A673 (cell line): ENCODE measurements around the gene CNTN5. TPM values are rescaled to one million over a fixed set of nuclear protein-coding genes. Genes with fewer than 3 reads are reported as not detected.

Experiments used
- BruUV-seq: library from RNA; stranded (reverse); fragments of 400-500 nt; replicated peaks from 2 replicates; lab custom pipeline; 2021; lab: Mats Ljungman, UMichigan
- CTCF ChIA-PET: fragments of 300-600 bp; sonication (Branson Sonifier 250); formaldehyde crosslinking; loops from one replicate; lab custom pipeline; 2022; ENCODE audit warnings: antibody characterized with exemption; lab: Charles Lee
- POLR2A ChIA-PET: fragments of 300-600 bp; sonication (Branson Sonifier 250); formaldehyde crosslinking; loops from one replicate; lab custom pipeline; 2022; ENCODE audit warnings: antibody characterized with exemption; ENCODE audit not compliant: low non-redundant PET; lab: Charles Lee
- DNase-seq: peaks from one replicate; pipeline ENCODE4 v3.0.0-alpha.2; 2015; ENCODE audit warnings: low spot score
- H3K27ac ChIP-seq: fragments of 200-600 bp; sonication (generic); 2 replicates; pipeline ENCODE4 v1.5.1; 2016; ENCODE audit warnings: mixed run types, low read depth, mild to moderate bottlenecking, mixed read lengths, antibody characterized with exemption, low read length; ENCODE audit not compliant: poor library complexity, severe bottlenecking
- H3K27me3 ChIP-seq: fragments of 200-600 bp; sonication (generic); replicated peaks from 2 replicates; pipeline ENCODE4 v1.6.1; 2017; ENCODE audit warnings: mixed run types, low read depth, mild to moderate bottlenecking, mixed read lengths, antibody characterized with exemption, low read length; ENCODE audit not compliant: insufficient read depth, poor library complexity
- H3K36me3 ChIP-seq: fragments of 200-600 bp; sonication (generic); 2 replicates; pipeline ENCODE4 v1.6.1; 2016; ENCODE audit warnings: mixed run types, mild to moderate bottlenecking, mixed read lengths, antibody characterized with exemption, low read length; ENCODE audit not compliant: insufficient read depth, poor library complexity, severe bottlenecking
- H3K4me1 ChIP-seq: fragments of 200-600 bp; sonication (generic); 2 replicates; pipeline ENCODE4 v1.6.1; 2017; ENCODE audit warnings: mixed run types, mild to moderate bottlenecking, mixed read lengths, antibody characterized with exemption, low read length; ENCODE audit not compliant: insufficient read depth, poor library complexity, severe bottlenecking
- H3K4me3 ChIP-seq: fragments of 200-600 bp; sonication (generic); 2 replicates; pipeline ENCODE4 v1.5.1; 2016; ENCODE audit warnings: low read depth, mixed run types, mild to moderate bottlenecking, mixed read lengths, low read length; ENCODE audit not compliant: poor library complexity, severe bottlenecking
- H3K9me3 ChIP-seq: fragments of 200-600 bp; sonication (generic); 2 replicates; pipeline ENCODE4 v1.6.1; 2016; ENCODE audit warnings: mixed run types, low read depth, mild to moderate bottlenecking, mixed read lengths, antibody characterized with exemption, low read length; ENCODE audit not compliant: poor library complexity, severe bottlenecking
- EZH2 ChIP-seq: fragments of 200-600 bp; sonication (generic); IDR thresholded peaks from 2 replicates; pipeline ENCODE4 v1.6.1; 2017; ENCODE audit warnings: borderline replicate concordance, low read depth, mild to moderate bottlenecking, mixed read lengths, antibody characterized with exemption, low read length; ENCODE audit not compliant: poor library complexity, severe bottlenecking
- intact Hi-C: fragments of 100-400 bp; cut with micrococcal nuclease; formaldehyde crosslinking; loops from one replicate; pipeline ENCODE4 v1.10.0; 2022; ENCODE audit not compliant: unreplicated experiment
- total RNA-seq: library from RNA; stranded (reverse); gene quantifications from 2 replicates; pipeline ENCODE4 v1.2.3, GENCODE V29; 2021
- TF ChIP-seq, protein P1 (sequence below): fragments of 300-800, 200-600 bp; sonication (generic); conservative IDR thresholded peaks from 2 replicates; pipeline ENCODE4 v1.5.1; 2017; ENCODE audit warnings: low read depth, mild to moderate bottlenecking, antibody characterized with exemption, low read length, moderate library complexity, mixed read lengths

Gene CNTN5
- total RNA-seq, 1 experiment from 2014 or later = 0.80 TPM

DNA sequence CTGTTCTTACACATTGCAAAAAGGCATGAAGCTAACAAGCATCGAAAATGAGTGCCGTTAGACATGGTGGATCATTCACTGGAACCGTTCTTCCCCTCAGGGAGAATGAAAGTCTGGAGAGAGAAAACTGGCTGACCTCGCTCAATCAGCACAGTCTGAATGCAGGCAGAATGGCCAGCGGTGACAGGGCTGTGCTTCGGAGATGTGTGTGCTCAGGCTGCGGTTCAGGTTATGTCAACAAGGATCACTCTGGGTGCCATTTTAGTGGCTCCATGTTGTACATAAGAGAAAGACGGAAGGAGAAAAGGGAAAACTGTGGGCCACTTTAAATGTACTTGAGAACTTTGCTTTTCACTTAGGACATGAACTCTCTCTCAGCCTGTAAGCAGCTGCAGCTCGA is 916.6 kb downstream of the CNTN5 start:
- Histone ChIP-seq H3K27ac (no peak overlapping the region), H3K4me3 (no peak overlapping the region), H3K27me3 (no peaks in the 10 kb centered on the region), H3K9me3 (no peaks in the 10 kb centered on the region), H3K36me3 (no peaks in the 10 kb centered on the region), H3K4me1 (peaks cover 4% of the 10 kb centered on the region)
- ChIA-PET CTCF (no interaction called here), POLR2A (no interaction called here)
- no peak for DNase-seq
- TF ChIP-seq, protein P1, sequence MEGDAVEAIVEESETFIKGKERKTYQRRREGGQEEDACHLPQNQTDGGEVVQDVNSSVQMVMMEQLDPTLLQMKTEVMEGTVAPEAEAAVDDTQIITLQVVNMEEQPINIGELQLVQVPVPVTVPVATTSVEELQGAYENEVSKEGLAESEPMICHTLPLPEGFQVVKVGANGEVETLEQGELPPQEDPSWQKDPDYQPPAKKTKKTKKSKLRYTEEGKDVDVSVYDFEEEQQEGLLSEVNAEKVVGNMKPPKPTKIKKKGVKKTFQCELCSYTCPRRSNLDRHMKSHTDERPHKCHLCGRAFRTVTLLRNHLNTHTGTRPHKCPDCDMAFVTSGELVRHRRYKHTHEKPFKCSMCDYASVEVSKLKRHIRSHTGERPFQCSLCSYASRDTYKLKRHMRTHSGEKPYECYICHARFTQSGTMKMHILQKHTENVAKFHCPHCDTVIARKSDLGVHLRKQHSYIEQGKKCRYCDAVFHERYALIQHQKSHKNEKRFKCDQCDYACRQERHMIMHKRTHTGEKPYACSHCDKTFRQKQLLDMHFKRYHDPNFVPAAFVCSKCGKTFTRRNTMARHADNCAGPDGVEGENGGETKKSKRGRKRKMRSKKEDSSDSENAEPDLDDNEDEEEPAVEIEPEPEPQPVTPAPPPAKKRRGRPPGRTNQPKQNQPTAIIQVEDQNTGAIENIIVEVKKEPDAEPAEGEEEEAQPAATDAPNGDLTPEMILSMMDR = no peak
- no peak for TF ChIP-seq EZH2
- no TSS peak for BruUV-seq
- intact Hi-C loops = no loop called here

GRCh38 chr11:99952816-99953215 is 932.1 kb downstream of the CNTN5 start:
- Histone ChIP-seq H3K4me3 (no peak overlapping the region), H3K4me1 (no peaks in the 10 kb centered on the region), H3K36me3 (no peaks in the 10 kb centered on the region), H3K27me3 (no peaks in the 10 kb centered on the region), H3K27ac (no peak overlapping the region), H3K9me3 (no peaks in the 10 kb centered on the region)
- no peak for DNase-seq
- POLR2A ChIA-PET = no interaction called here
- CTCF ChIA-PET = no interaction called here
- TF ChIP-seq, protein P1 = no peak
- TF ChIP-seq EZH2 = no peak
- BruUV-seq = no TSS peak
- intact Hi-C loops = no loop called here

- intact Hi-C loops = no loop called here
- Histone ChIP-seq H3K4me1 (no peaks in the 10 kb centered on the region), H3K9me3 (no peaks in the 10 kb centered on the region), H3K27ac (no peak overlapping the region), H3K4me3 (no peak overlapping the region), H3K36me3 (no peaks in the 10 kb centered on the region), H3K27me3 (no peaks in the 10 kb centered on the region)
- CTCF ChIA-PET = no interaction called here
- BruUV-seq = no TSS peak
- TF ChIP-seq, protein P1 = no peak
- no peak for TF ChIP-seq EZH2
- POLR2A ChIA-PET = no interaction called here
- DNase-seq = no peak
These were observed 939.8 kb downstream of the CNTN5 start for GRCh38 chr11:99960536-99960935.
